Kidney epithelial cell (primary cell): ENCODE measurements around the gene RNASEL. TPM values are rescaled to one million over a fixed set of nuclear protein-coding genes. Genes with fewer than 3 reads are reported as not detected.
"Not testable (repeated sequence)": the region's sequence is repeated elsewhere in the genome, so short reads cannot be mapped to it uniquely, and the experiment has no call there.

Experiments used
- DNase-seq: peaks from one replicate; pipeline ENCODE4 v3.0.0-alpha.2; 2010; ENCODE audit warnings: low read depth
- H3K27me3 ChIP-seq: 2 replicates; pipeline ENCODE4 v1.6.0; 2011; ENCODE audit warnings: low read length; ENCODE audit not compliant: control insufficient read depth, insufficient read depth
- H3K36me3 ChIP-seq: 2 replicates; pipeline ENCODE4 v1.5.1; 2011; ENCODE audit warnings: low read length; ENCODE audit not compliant: control insufficient read depth, insufficient read depth
- H3K4me3 ChIP-seq: 2 replicates; pipeline ENCODE4 v1.5.1; 2011; ENCODE audit warnings: low read depth, mild to moderate bottlenecking, control low read depth, low read length
- total RNA-seq: library from RNA; depleted of rRNA; stranded (reverse); fragments of >200 nt; gene quantifications from 2 replicates; pipeline ENCODE4 v1.2.3, GENCODE V29; 2015
- TF ChIP-seq, protein P1 (sequence below): IDR thresholded peaks from 2 replicates; pipeline ENCODE4 v1.5.1; 2011; ENCODE audit warnings: mild to moderate bottlenecking, moderate library complexity, low read length, control low read depth, inconsistent platforms; ENCODE audit not compliant: insufficient read depth, poor library complexity, severe bottlenecking

The RNASEL gene
- total RNA-seq, 1 donor from 2014 or later: 5.8 TPM

DNA sequence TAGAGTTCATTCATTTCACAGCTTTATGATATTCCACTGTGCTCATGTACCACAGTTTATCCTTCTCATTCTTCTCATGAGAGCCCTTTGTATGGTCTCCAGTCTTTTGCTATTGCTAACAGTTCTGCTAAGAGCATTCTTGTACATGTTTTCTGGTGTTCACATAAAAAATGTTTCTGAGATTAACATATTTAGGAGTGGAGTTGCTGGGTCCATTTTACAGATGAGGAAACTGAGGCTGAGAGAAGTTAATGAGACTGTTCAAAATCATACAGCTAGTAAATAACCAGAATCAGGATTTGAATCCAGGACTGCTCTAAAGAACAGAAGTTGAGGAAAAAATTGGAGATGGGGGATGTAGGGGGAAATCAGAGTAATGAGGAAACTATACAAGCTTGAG lies 44.0 kb upstream of the RNASEL start:
- H3K27me3 ChIP-seq: no peaks in the 10 kb centered on the region
- no peak overlapping the region for H3K4me3 ChIP-seq
- TF ChIP-seq, protein P1, sequence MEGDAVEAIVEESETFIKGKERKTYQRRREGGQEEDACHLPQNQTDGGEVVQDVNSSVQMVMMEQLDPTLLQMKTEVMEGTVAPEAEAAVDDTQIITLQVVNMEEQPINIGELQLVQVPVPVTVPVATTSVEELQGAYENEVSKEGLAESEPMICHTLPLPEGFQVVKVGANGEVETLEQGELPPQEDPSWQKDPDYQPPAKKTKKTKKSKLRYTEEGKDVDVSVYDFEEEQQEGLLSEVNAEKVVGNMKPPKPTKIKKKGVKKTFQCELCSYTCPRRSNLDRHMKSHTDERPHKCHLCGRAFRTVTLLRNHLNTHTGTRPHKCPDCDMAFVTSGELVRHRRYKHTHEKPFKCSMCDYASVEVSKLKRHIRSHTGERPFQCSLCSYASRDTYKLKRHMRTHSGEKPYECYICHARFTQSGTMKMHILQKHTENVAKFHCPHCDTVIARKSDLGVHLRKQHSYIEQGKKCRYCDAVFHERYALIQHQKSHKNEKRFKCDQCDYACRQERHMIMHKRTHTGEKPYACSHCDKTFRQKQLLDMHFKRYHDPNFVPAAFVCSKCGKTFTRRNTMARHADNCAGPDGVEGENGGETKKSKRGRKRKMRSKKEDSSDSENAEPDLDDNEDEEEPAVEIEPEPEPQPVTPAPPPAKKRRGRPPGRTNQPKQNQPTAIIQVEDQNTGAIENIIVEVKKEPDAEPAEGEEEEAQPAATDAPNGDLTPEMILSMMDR: no peak
- no peaks in the 10 kb centered on the region for H3K36me3 ChIP-seq
- DNase-seq: no peak

GRCh38 chr1:182632441-182632857 lies 43.4 kb upstream of the RNASEL start:
- H3K4me3 ChIP-seq, DNase-seq, H3K36me3 ChIP-seq, H3K27me3 ChIP-seq: not testable (repeated sequence)

DNA sequence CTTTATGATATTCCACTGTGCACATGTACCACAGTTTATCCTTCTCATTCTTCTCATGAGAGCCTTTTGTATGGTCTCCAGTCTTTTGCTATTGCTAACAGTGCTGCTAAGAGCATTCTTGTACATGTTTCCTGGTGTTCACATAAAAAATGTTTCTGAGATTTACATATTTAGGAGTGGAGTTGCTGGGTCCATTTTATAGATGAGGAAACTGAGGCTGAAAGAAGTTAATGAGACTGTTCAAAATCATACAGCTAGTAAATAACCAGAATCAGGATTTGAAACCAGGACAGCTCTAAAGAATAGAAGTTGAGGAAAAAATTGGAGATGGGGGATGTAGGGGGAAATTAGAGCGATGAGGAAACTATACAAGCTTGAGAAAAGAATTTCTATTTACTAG lies 42.9 kb upstream of the RNASEL start:
- Histone ChIP-seq H3K36me3 (no peaks in the 10 kb centered on the region), H3K27me3 (no peaks in the 10 kb centered on the region), H3K4me3 (no peak overlapping the region)
- TF ChIP-seq, protein P1: no peak
- no peak for DNase-seq

GRCh38 chr1:182631053-182631677 lies 42.1 kb upstream of the RNASEL start:
- Histone ChIP-seq H3K27me3 (no peaks in the 10 kb centered on the region), H3K36me3 (no peaks in the 10 kb centered on the region), H3K4me3 (no peak overlapping the region)
- TF ChIP-seq, protein P1: no peak
- DNase-seq: no peak

- Histone ChIP-seq H3K4me3 (no peak overlapping the region), H3K27me3 (no peaks in the 10 kb centered on the region), H3K36me3 (no peaks in the 10 kb centered on the region)
- TF ChIP-seq, protein P1: no peak
- no peak for DNase-seq
Observed at GRCh38 chr1:182630586-182630985, 41.5 kb upstream of the RNASEL start.

GRCh38 chr1:182629499-182630096 lies 40.5 kb upstream of the RNASEL start:
- H3K27me3 ChIP-seq: no peaks in the 10 kb centered on the region
- TF ChIP-seq, protein P1: no peak
- DNase-seq: no peak
- no peak overlapping the region for H3K4me3 ChIP-seq
- no peaks in the 10 kb centered on the region for H3K36me3 ChIP-seq
